Activated naive CD4-positive, alpha-beta T cell treated with anti-CD3 and anti-CD28 coated beads, Interleukin-2, amount 50 U/mL, for 24 hours (primary cell): ENCODE data around the gene NUDT8.

Experiments used
- H3K27ac Mint-ChIP-seq: one replicate; pipeline ENCODE4 v1.8.0; 2021; ENCODE audit warnings: mild to moderate bottlenecking, mixed read lengths
- H3K27me3 Mint-ChIP-seq: one replicate; pipeline ENCODE4 v1.8.0; 2021; ENCODE audit warnings: mixed read lengths
- H3K36me3 Mint-ChIP-seq: one replicate; pipeline ENCODE4 v1.8.0; 2021; ENCODE audit warnings: mixed read lengths
- H3K4me1 Mint-ChIP-seq: one replicate; pipeline ENCODE4 v1.8.0; 2021; ENCODE audit warnings: mixed read lengths
- H3K4me3 Mint-ChIP-seq: one replicate; pipeline ENCODE4 v1.8.0; 2021; ENCODE audit warnings: mild to moderate bottlenecking, mixed read lengths
- H3K9me3 Mint-ChIP-seq: one replicate; pipeline ENCODE4 v1.8.0; 2021; ENCODE audit warnings: mixed read lengths

NUDT8 gene

GRCh38 chr11:67648140-67648795, 18.5 kb upstream of the NUDT8 start:
- H3K36me3 Mint-ChIP-seq, result no peaks in the 10 kb centered on the region
- peaks cover 37% of the 10 kb centered on the region for H3K4me1 Mint-ChIP-seq
- H3K9me3 Mint-ChIP-seq, result no peaks in the 10 kb centered on the region
- H3K27ac Mint-ChIP-seq, result no peak overlapping the region
- no peak overlapping the region for H3K4me3 Mint-ChIP-seq
- no peaks in the 10 kb centered on the region for H3K27me3 Mint-ChIP-seq

DNA sequence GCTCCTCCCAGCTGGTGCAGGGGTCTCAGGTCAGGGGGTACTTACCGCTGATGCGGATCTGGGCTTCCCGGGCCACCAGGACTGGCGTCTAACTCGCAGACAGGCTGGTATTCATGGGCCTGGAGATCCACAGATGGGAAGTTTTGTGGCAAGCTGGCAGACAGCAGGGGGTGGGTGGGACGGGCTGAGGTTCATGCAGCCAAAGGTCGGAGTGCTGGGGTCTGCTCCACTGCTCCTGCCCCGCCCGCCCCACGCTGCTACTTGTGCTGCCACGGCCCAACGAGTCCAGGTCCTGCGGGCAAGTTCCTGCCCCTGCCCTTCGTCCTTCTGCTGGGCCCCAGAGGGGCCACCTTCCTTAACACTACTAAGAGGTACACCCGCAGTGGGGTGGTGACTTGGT, 17.7 kb upstream of the NUDT8 start:
- Mint-ChIP-seq H3K27ac (no peak overlapping the region), H3K4me1 (peaks cover 37% of the 10 kb centered on the region), H3K27me3 (no peaks in the 10 kb centered on the region), H3K36me3 (no peaks in the 10 kb centered on the region), H3K4me3 (no peak overlapping the region), H3K9me3 (no peaks in the 10 kb centered on the region)

GRCh38 chr11:67646535-67647336, 17.0 kb upstream of the NUDT8 start:
- Mint-ChIP-seq H3K36me3 (no peaks in the 10 kb centered on the region), H3K4me1 (peaks cover 37% of the 10 kb centered on the region), H3K4me3 (peak overlapping the region; percentile 58), H3K27ac (peak overlapping the region; percentile 36), H3K27me3 (no peaks in the 10 kb centered on the region), H3K9me3 (no peaks in the 10 kb centered on the region)

- Mint-ChIP-seq H3K27ac (peak overlapping the region; percentile 36), H3K27me3 (no peaks in the 10 kb centered on the region), H3K4me3 (no peak overlapping the region), H3K4me1 (peaks cover 37% of the 10 kb centered on the region), H3K36me3 (no peaks in the 10 kb centered on the region), H3K9me3 (no peaks in the 10 kb centered on the region)
Measured at GRCh38 chr11:67645521-67646461, 16.1 kb upstream of the NUDT8 start.

- Mint-ChIP-seq H3K4me3 (no peak overlapping the region), H3K27ac (no peak overlapping the region), H3K9me3 (no peaks in the 10 kb centered on the region), H3K4me1 (peaks cover 28% of the 10 kb centered on the region), H3K27me3 (no peaks in the 10 kb centered on the region), H3K36me3 (no peaks in the 10 kb centered on the region)
Measured at GRCh38 chr11:67644472-67645418, 15.0 kb upstream of the NUDT8 start.

- no peaks in the 10 kb centered on the region for H3K36me3 Mint-ChIP-seq
- H3K4me1 Mint-ChIP-seq, result peaks cover 22% of the 10 kb centered on the region
- H3K4me3 Mint-ChIP-seq, result no peak overlapping the region
- H3K27ac Mint-ChIP-seq, result no peak overlapping the region
- no peaks in the 10 kb centered on the region for H3K27me3 Mint-ChIP-seq
- H3K9me3 Mint-ChIP-seq, result no peaks in the 10 kb centered on the region
Measured at GRCh38 chr11:67644042-67644441, 14.3 kb upstream of the NUDT8 start.

DNA sequence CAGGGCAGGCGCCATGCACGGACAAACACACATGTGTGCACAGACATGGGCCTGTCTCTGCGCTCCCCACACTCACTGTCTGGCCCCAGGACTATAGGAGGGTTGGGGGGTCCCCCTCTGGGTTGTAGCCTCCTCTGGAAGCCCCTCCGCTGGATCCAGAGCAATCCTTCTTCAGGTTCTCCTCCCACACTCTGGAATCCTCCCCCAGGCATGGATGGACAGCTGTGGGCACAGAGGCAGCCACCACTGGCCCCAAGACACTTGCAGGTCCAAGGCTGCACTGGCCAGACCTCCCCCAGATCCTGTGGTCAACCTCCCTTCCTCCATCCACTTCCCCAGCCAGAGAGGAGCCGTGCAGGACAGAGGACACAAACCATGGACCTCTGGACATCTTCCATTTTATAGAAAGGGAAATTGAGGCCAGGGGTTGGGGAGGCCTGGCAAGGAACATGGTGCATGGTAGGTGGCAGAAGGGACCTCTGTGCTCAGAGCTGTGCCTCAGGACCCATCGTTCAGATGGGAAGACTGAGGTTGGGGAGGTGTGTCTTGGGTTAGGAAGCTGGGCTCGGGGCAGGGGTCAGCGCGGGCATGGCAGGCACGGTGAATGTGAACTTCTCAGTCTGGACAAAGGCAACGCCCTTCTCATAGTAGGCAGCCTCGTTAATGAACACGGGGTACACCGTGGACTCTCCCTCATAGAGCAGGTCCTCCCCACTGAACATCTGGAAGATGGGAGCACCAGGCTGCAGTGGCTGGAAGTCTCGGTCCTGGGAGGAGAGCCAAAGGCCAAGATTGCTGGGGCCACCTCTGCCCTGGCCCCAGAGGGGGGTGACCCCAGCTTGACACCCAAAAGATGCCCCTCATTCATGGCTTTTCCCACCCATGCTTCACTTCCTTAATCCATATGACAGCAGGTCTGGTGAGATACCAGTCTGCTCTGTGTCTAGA, 12.7 kb upstream of the NUDT8 start:
- Mint-ChIP-seq H3K9me3 (no peaks in the 10 kb centered on the region), H3K27ac (peak overlapping the region; percentile 23)

GRCh38 chr11:67641338-67642172, 11.8 kb upstream of the NUDT8 start:
- H3K9me3 Mint-ChIP-seq, result no peaks in the 10 kb centered on the region
- H3K4me1 Mint-ChIP-seq, result peaks cover 7% of the 10 kb centered on the region
- no peak overlapping the region for H3K4me3 Mint-ChIP-seq
- no peaks in the 10 kb centered on the region for H3K36me3 Mint-ChIP-seq
- no peaks in the 10 kb centered on the region for H3K27me3 Mint-ChIP-seq
- no peak overlapping the region for H3K27ac Mint-ChIP-seq

More for the DNA sequence above, 12.7 kb upstream of the NUDT8 start:
- H3K27me3 Mint-ChIP-seq, result no peaks in the 10 kb centered on the region
- H3K4me3 Mint-ChIP-seq, result no peak overlapping the region
- H3K36me3 Mint-ChIP-seq, result no peaks in the 10 kb centered on the region
- H3K4me1 Mint-ChIP-seq, result peaks cover 15% of the 10 kb centered on the region

DNA sequence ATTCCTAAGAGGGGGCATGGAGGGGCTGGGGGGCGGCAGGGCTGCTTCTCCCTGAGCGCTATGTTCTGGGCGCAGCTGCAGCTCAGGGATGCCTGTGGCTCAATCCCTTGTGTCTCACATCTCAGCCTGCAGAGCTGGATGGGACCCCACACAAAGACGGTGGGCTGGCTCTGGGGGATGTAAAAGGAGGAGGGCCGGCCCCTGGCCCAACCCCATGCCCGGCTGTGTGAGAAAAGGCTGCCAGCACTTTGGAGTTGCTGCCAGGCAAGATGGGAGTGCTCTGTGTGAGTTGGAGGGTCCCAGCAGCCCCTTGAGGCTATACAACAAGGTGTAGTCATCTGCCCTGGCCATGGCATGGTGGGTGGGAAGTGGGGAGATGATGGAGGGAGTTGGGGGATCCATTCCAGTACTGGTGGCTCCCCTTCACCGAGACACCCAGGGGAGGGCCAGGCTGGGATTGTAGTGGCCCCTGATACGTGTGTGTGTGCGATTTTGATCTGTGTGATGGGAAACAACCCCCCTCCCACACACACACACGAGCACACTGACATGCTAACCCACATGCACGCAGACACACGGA, 11.1 kb upstream of the NUDT8 start:
- H3K27me3 Mint-ChIP-seq, result no peaks in the 10 kb centered on the region
- no peak overlapping the region for H3K4me3 Mint-ChIP-seq
- H3K27ac Mint-ChIP-seq, result no peak overlapping the region
- no peaks in the 10 kb centered on the region for H3K9me3 Mint-ChIP-seq
- peaks cover under 1% of the 10 kb centered on the region for H3K4me1 Mint-ChIP-seq
- H3K36me3 Mint-ChIP-seq, result no peaks in the 10 kb centered on the region

DNA sequence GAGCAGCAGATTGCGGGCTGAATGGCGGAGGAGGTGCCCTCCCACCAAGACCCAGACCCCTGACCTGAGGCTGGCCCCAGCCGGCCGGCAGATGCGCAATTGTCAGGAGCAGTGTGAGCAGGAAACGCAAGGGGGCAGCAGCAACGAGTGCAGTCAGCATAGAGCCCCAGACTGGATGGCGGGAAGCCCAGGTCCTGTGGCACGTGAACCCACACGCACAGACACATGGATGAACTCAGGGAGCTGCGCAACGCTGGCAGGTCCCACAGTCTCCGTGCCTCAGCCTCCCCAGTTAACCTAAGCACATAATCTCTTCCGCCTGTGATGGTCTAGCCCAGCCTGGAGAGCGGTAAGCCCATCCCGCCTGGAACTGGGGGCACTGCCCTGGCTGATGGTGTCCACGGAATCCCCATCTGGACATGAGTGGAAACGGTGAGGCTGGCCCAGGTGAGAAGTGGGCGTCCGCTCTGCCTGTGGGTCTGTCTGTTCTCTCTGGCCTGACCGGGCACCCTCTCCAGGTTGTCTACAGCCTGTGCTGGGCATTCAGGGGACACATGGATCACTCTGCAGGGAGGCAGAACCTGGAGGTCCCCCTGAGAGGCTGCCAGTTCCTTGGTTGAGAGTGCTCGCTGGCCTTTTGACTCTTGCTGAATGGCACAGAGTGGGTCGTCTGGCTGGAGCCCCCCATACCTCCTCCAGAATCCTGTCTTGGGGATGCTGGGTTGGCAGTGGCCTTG, 10.5 kb upstream of the NUDT8 start:
- Mint-ChIP-seq H3K9me3 (no peaks in the 10 kb centered on the region), H3K36me3 (no peaks in the 10 kb centered on the region), H3K27ac (peak overlapping the region; percentile 59), H3K27me3 (no peaks in the 10 kb centered on the region), H3K4me1 (no peaks in the 10 kb centered on the region), H3K4me3 (no peak overlapping the region)

DNA sequence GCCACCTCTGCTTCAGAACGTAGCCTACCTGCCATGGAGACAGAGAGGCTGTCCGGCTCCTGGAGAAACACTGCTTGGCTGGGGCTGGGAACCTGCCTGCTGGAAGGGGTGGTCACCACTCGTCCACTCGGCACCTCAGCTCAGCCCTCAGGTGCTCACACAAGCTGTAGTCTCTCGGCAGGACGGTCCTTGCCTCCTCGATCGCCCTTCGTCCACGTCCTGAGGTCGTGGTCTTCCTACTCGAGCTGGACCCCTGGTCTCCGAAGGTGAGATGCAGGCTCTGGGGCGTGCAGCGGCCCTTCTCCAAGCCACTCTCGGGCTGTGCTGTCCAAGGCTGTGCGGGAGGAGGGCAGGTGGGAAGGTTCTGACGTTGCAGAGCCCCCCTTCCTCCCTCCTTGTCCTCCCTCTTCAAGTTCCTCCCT, 9.7 kb upstream of the NUDT8 start, which contains the start of gene TBX10:
Gene TBX10 (minus strand): TSS at position 326 of the 422 bp plus-strand sequence. CDS start 291 bp downstream, at position 35.
- Mint-ChIP-seq H3K4me1 (no peaks in the 10 kb centered on the region), H3K36me3 (no peaks in the 10 kb centered on the region), H3K4me3 (no peak within 1 kb of the TSS), H3K27ac (peak within 1 kb of the TSS; percentile 59), H3K27me3 (no peaks in the 10 kb centered on the region), H3K9me3 (no peaks in the 10 kb centered on the region)
